HEK293 (cell line): Measurements from ENCODE around the gene PKN1.

ENCODE experiments used
- CTCF ChIA-PET: fragments of 350-600 bp; formaldehyde crosslinking; extraction: SDS; loops from one replicate; lab custom pipeline; 2021; ENCODE audit warnings: antibody characterized with exemption; lab: Yijun Ruan, JAX
- POLR2A ChIA-PET: fragments of 300-600 bp; formaldehyde crosslinking; extraction: SDS; loops from one replicate; lab custom pipeline; 2020; ENCODE audit warnings: antibody characterized with exemption, inconsistent platforms; lab: Yijun Ruan, JAX
- H3K27ac ChIP-seq: fragments of 200-500 bp; sonication (Bioruptor generic); 2 replicates; pipeline ENCODE4 v1.5.1; 2014; ENCODE audit warnings: low read depth, low read length, control low read depth, inconsistent platforms; ENCODE audit errors: extremely low read depth
- H3K36me3 ChIP-seq, 2 experiments: fragments of 200-500 bp in 1 of 2; sonication (Bioruptor generic) in 1 of 2; 1 replicate in 1 of 2; 2 replicates in 1 of 2; pipeline ENCODE4 v1.5.1; 2014 to 2017; ENCODE audit warnings: inconsistent platforms in 2 of 2, low read length in 2 of 2; ENCODE audit not compliant: control insufficient read depth in 2 of 2, insufficient read depth in 1 of 2
- H3K4me1 ChIP-seq: fragments of 200-500 bp; sonication (Bioruptor generic); 2 replicates; pipeline ENCODE4 v1.5.1; 2014; ENCODE audit warnings: mild to moderate bottlenecking, low read length, inconsistent platforms; ENCODE audit not compliant: control insufficient read depth, insufficient read depth
- H3K4me3 ChIP-seq: 2 replicates; pipeline ENCODE4 v1.5.1; 2011; ENCODE audit warnings: low read depth, mild to moderate bottlenecking, control low read depth, low read length, moderate library complexity
- H3K9me3 ChIP-seq: fragments of 200-500 bp; sonication (Bioruptor generic); 2 replicates; pipeline ENCODE4 v1.5.1; 2014; ENCODE audit warnings: low read depth, low read length, inconsistent platforms; ENCODE audit not compliant: control insufficient read depth, insufficient read depth
- FEZF1 ChIP-seq: fragments of 450-650 bp; formaldehyde crosslinking; IDR thresholded peaks from 2 replicates; pipeline ENCODE4 v1.5.1; 2016; ENCODE audit warnings: missing biosample characterization, missing genetic modification characterization
- KLF1 ChIP-seq: fragments of 450-650 bp; formaldehyde crosslinking; IDR thresholded peaks from 2 replicates; pipeline ENCODE4 v1.5.1; 2016; ENCODE audit warnings: missing biosample characterization, missing genetic modification characterization
- OSR2 ChIP-seq: fragments of 450-650 bp; formaldehyde crosslinking; IDR thresholded peaks from 2 replicates; pipeline ENCODE4 v1.5.1; 2016; ENCODE audit warnings: missing biosample characterization, missing genetic modification characterization
- PATZ1 ChIP-seq: fragments of 450-650 bp; formaldehyde crosslinking; IDR thresholded peaks from 2 replicates; pipeline ENCODE4 v1.5.1; 2016; ENCODE audit warnings: missing biosample characterization, missing genetic modification characterization
- PRDM10 ChIP-seq: fragments of 450-650 bp; formaldehyde crosslinking; IDR thresholded peaks from 2 replicates; pipeline ENCODE4 v1.5.1; 2016; ENCODE audit warnings: missing biosample characterization, missing genetic modification characterization
- SP7 ChIP-seq: fragments of 450-650 bp; formaldehyde crosslinking; IDR thresholded peaks from 2 replicates; pipeline ENCODE4 v1.5.1; 2016; ENCODE audit warnings: missing biosample characterization, missing genetic modification characterization
- ZBTB49 ChIP-seq: fragments of 450-650 bp; formaldehyde crosslinking; IDR thresholded peaks from 2 replicates; pipeline ENCODE4 v1.5.1; 2016; ENCODE audit warnings: missing biosample characterization, missing genetic modification characterization, low read depth
- ZEB2 ChIP-seq: fragments of 450-650 bp; formaldehyde crosslinking; IDR thresholded peaks from 2 replicates; pipeline ENCODE4 v1.5.1; 2016; ENCODE audit warnings: missing biosample characterization, missing genetic modification characterization
- ZFP69B ChIP-seq: fragments of 450-650 bp; formaldehyde crosslinking; IDR thresholded peaks from 2 replicates; pipeline ENCODE4 v1.5.1; 2016; ENCODE audit warnings: missing biosample characterization, missing genetic modification characterization
- ZIC2 ChIP-seq: fragments of 450-650 bp; formaldehyde crosslinking; IDR thresholded peaks from 2 replicates; pipeline ENCODE4 v1.5.1; 2016; ENCODE audit warnings: missing biosample characterization, missing genetic modification characterization
- ZNF121 ChIP-seq: fragments of 450-650 bp; formaldehyde crosslinking; IDR thresholded peaks from 2 replicates; pipeline ENCODE4 v1.5.1; 2016; ENCODE audit warnings: missing biosample characterization, missing genetic modification characterization
- ZNF335 ChIP-seq: fragments of 450-650 bp; formaldehyde crosslinking; conservative IDR thresholded peaks from 2 replicates; pipeline ENCODE4 v1.5.1; 2016; ENCODE audit warnings: missing biosample characterization, missing genetic modification characterization
- ZNF341 ChIP-seq: fragments of 450-650 bp; formaldehyde crosslinking; IDR thresholded peaks from 2 replicates; pipeline ENCODE4; 2016; ENCODE audit warnings: low read depth, missing biosample characterization, missing genetic modification characterization
- ZNF394 ChIP-seq: fragments of 450-650 bp; formaldehyde crosslinking; IDR thresholded peaks from 2 replicates; pipeline ENCODE4 v1.5.1; 2016; ENCODE audit warnings: missing biosample characterization, missing genetic modification characterization, mild to moderate bottlenecking, moderate library complexity, borderline replicate concordance
- ZNF48 ChIP-seq: fragments of 450-650 bp; formaldehyde crosslinking; IDR thresholded peaks from 2 replicates; pipeline ENCODE4 v1.5.1; 2016; ENCODE audit warnings: missing biosample characterization, missing genetic modification characterization
- ZNF747 ChIP-seq: fragments of 450-650 bp; formaldehyde crosslinking; IDR thresholded peaks from 2 replicates; pipeline ENCODE4 v1.5.1; 2016; ENCODE audit warnings: missing biosample characterization, missing genetic modification characterization
- TF ChIP-seq, protein P1 (sequence below): fragments of 450-650 bp; formaldehyde crosslinking; IDR thresholded peaks from 2 replicates; pipeline ENCODE4 v1.5.1; 2016; ENCODE audit warnings: missing biosample characterization, missing genetic modification characterization
- TF ChIP-seq, protein P2 (sequence below): fragments of 450-650 bp; formaldehyde crosslinking; IDR thresholded peaks from 2 replicates; pipeline ENCODE4 v1.5.1; 2016; ENCODE audit warnings: missing biosample characterization, missing genetic modification characterization

PKN1 gene

GRCh38 chr19:14413693-14414181, 19.4 kb upstream of the PKN1 start (continued):
- TF ChIP-seq PRDM10 (tag by site-specific recombination) (peak; percentile 15; the same call in 1 of the 2 replicates), SP7 (peak; percentile 42; the same call in 1 of the 2 replicates), ZBTB49 (tag by site-specific recombination) (no peak), ZNF394 (tag by site-specific recombination) (peak; percentile 77; the same call in 1 of the 2 replicates), ZIC2 (peak; percentile 78), ZEB2 (tag by site-specific recombination) (0 out of 2 replicates have a peak, but pooled peaks have one; percentile 24), ZNF341 (tag by site-specific recombination) (0 out of 2 replicates have a peak, but pooled peaks have one; percentile 60), ZNF48 (tag by site-specific recombination) (no peak), OSR2 (tag by site-specific recombination) (peak; percentile 38; the same call in 1 of the 2 replicates), PATZ1 (peak; percentile 59; the same call in 1 of the 2 replicates)
- TF ChIP-seq, protein P1, sequence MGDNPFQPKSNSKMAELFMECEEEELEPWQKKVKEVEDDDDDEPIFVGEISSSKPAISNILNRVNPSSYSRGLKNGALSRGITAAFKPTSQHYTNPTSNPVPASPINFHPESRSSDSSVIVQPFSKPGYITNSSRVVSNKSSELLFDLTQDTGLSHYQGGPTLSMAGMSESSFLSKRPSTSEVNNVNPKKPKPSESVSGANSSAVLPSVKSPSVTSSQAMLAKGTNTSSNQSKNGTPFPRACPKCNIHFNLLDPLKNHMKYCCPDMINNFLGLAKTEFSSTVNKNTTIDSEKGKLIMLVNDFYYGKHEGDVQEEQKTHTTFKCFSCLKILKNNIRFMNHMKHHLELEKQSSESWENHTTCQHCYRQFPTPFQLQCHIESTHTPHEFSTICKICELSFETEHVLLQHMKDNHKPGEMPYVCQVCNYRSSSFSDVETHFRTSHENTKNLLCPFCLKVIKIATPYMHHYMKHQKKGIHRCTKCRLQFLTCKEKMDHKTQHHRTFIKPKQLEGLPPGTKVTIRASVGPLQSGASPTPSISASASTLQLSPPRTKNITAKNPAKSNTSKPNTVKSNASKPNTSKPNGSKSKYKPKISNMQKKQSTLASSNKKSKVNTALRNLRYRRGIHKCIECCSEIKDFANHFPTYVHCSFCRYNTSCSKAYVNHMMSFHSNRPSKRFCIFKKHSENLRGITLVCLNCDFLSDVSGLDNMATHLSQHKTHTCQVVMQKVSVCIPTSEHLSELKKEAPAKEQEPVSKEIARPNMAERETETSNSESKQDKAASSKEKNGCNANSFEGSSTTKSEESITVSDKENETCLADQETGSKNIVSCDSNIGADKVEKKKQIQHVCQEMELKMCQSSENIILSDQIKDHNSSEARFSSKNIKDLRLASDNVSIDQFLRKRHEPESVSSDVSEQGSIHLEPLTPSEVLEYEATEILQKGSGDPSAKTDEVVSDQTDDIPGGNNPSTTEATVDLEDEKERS (tag by site-specific recombination), result no peak

DNA sequence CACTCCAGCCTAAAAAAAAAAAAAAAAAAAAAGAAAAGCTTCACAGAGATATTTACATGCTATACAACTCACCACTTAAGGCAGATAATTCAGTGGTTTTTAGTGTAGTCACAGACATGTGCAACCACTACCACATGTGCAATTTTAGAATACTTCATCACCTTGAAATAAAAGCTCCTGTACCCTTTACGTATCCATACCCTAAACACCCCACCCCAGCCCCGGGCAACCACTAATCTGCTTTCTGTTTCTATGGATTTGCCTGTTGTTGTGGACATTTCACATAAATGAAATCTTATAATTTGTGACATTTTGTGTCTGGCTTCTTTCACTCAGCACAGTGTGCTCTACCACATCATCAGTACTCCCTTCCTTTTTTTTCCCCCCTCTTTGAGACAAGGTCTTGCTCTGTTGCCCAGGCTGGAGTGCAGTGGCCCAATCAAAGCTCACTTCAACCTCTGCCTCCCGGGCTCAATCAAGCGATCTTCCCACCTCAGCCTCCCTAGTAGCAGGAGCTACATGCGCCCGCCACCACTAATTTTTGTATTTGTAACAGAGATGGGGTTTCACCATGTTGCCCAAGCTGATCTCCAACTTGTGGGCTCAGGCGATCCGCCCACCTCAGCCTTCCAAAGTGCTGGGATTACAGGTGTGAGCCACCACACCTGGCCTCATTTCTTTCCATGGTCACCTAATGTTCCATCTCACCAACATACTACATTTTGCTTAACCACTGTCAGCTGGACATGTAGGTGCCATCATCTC, 18.0 kb upstream of the PKN1 start:
- Histone ChIP-seq H3K9me3 (no peaks in the 10 kb centered on the region), H3K27ac (peak overlapping the region; percentile 35; the same call in 1 of the 2 replicates), H3K4me3 (no peak overlapping the region), H3K36me3 (peaks cover 24 to 59% of the 10 kb centered on the region in 2 experiments), H3K4me1 (peaks cover 17% of the 10 kb centered on the region)
- CTCF ChIA-PET, result interaction anchor here (0.7 to 3.3 kb wide), 6 partner anchors 9 to 278 kb away, joined by 3 to 19 read pairs (median 4); partner anchors contain the start of gene ASF1B
- TF ChIP-seq ZFP69B (tag by site-specific recombination) (no peak), FEZF1 (no peak), ZNF121 (0 out of 2 replicates have a peak, but pooled peaks have one; percentile 46), KLF1 (peak; percentile 7; the same call in 1 of the 2 replicates), OSR2 (tag by site-specific recombination) (no peak), ZNF747 (tag by site-specific recombination) (no peak), ZNF335 (tag by site-specific recombination) (0 out of 2 replicates have a peak, but pooled peaks have one; percentile 6)
- TF ChIP-seq, protein P2, sequence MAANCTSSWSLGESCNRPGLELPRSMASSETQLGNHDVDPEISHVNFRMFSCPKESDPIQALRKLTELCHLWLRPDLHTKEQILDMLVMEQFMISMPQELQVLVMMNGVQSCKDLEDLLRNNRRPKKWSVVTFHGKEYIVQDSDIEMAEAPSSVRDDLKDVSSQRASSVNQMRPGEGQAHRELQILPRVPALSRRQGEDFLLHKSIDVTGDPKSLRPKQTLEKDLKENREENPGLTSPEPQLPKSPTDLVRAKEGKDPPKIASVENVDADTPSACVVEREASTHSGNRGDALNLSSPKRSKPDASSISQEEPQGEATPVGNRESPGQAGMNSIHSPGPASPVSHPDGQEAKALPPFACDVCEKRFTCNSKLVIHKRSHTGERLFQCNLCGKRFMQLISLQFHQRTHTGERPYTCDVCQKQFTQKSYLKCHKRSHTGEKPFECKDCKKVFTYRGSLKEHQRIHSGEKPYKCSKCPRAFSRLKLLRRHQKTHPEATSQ, result 0 out of 2 replicates have a peak, but pooled peaks have one; percentile 39
- POLR2A ChIA-PET, result interaction anchor here (0.6 kb wide), 1 partner anchor 10 kb away, joined by 3 read pairs; no protein-coding TSS in a partner anchor
